K562 (cell line): ENCODE measurements around the gene SND1. TPM values are rescaled to one million over a fixed set of nuclear protein-coding genes. Genes with fewer than 3 reads are reported as not detected.

Source experiments
- DACH1 ChIP-seq: fragments of 450-650 bp; IDR thresholded peaks from 2 replicates; pipeline ENCODE4 v1.6.1; 2018; ENCODE audit not compliant: partially characterized antibody
- DDX20 ChIP-seq: fragments of 450-650 bp; IDR thresholded peaks from 2 replicates; pipeline ENCODE4 v1.6.1; 2016; ENCODE audit warnings: missing genetic modification characterization, low read depth, mild to moderate bottlenecking, missing compliant biosample characterization, moderate library complexity
- DNMT1 ChIP-seq: fragments of 450-650 bp; IDR thresholded peaks from 2 replicates; pipeline ENCODE4 v1.6.1; 2016; ENCODE audit warnings: antibody characterized with exemption, mild to moderate bottlenecking
- FUS ChIP-seq: fragments of 200-400 bp; formaldehyde crosslinking; optimal IDR thresholded peaks from 2 replicates; pipeline ENCODE3; 2017; ENCODE audit warnings: low read depth, low read length
- LARP7 ChIP-seq: fragments of 450-650 bp; IDR thresholded peaks from 2 replicates; pipeline ENCODE4 v1.6.1; 2016
- MEF2A ChIP-seq: IDR thresholded peaks from 2 replicates; pipeline ENCODE4 v1.6.1; 2011; ENCODE audit warnings: low read depth, mild to moderate bottlenecking, low read length, moderate library complexity; ENCODE audit not compliant: control insufficient read depth
- MIER1 ChIP-seq: fragments of 450-650 bp; IDR thresholded peaks from 2 replicates; pipeline ENCODE4 v1.6.1; 2016; ENCODE audit warnings: antibody characterized with exemption, mild to moderate bottlenecking, low read depth
- NCOR1 ChIP-seq: fragments of 450-650 bp; IDR thresholded peaks from 2 replicates; pipeline ENCODE4 v1.6.1; 2016; ENCODE audit warnings: mild to moderate bottlenecking, moderate library complexity
- POLR3G ChIP-seq: IDR thresholded peaks from 2 replicates; pipeline ENCODE4 v1.6.1; 2011; ENCODE audit not compliant: insufficient read length, insufficient replicate concordance; ENCODE audit errors: extremely low read depth
- PTTG1 ChIP-seq: fragments of 450-650 bp; IDR thresholded peaks from 2 replicates; pipeline ENCODE4 v1.6.1; 2016; ENCODE audit warnings: low read depth, mild to moderate bottlenecking, missing genetic modification characterization, missing compliant biosample characterization
- SPI1 ChIP-seq: IDR thresholded peaks from 2 replicates; pipeline ENCODE4 v1.6.1; 2011; ENCODE audit warnings: low read depth, low read length, control low read depth, borderline replicate concordance
- ZKSCAN1 ChIP-seq: fragments of 150-350 bp; IDR thresholded peaks from 2 replicates; pipeline ENCODE4 v1.6.1; 2016; ENCODE audit warnings: low read depth, low read length
- ZNF239 ChIP-seq: fragments of 250-450 bp; sonication (Bioruptor Pico); IDR thresholded peaks from 2 replicates; pipeline ENCODE4 v1.4.0; 2020; ENCODE audit warnings: mild to moderate bottlenecking
- ZNF398 ChIP-seq: fragments of 250-450 bp; sonication (Bioruptor Pico); IDR thresholded peaks from 2 replicates; pipeline ENCODE4 v1.8.0; 2021; ENCODE audit warnings: moderate library complexity, mild to moderate bottlenecking, inconsistent platforms
- polyA plus RNA-seq, 8 experiments: library from polyadenylated mRNA; depleted of rRNA in 4 of 8; stranded (reverse) in 5 of 8; unstranded in 3 of 8; fragments of >200 nt; fragmentation: Nextera tagmentation in 2 of 8; fragmentation: Illumina TruSeq in 1 of 8; extraction: Ambion mirVana in 2 of 8; extraction: Trizol in 1 of 8; gene quantifications; 2 replicates each; pipeline versions ENCODE4 v1.2.1 to v1.2.3, GENCODE V29; 2011 to 2014; ENCODE audit warnings: inconsistent platforms in 1 of 8, missing spikeins in 1 of 8
- total RNA-seq, 7 experiments: library from RNA; depleted of rRNA in 6 of 7; stranded (reverse); fragments of >200 nt in 6 of 7; fragmentation: Illumina TruSeq in 2 of 7; extraction: Trizol in 2 of 7; gene quantifications; 2 replicates each; pipeline versions ENCODE4 v1.2.1 to v1.2.3, GENCODE V29; 2011 to 2021; ENCODE audit warnings: low replicate concordance in 1 of 7
- TF ChIP-seq, protein P1 (sequence below): fragments of 150-350 bp; IDR thresholded peaks from 2 replicates; pipeline ENCODE4 v1.6.1; 2014; ENCODE audit warnings: low read depth, mild to moderate bottlenecking, low read length, borderline replicate concordance
- TF ChIP-seq, protein P2 (sequence below): sonication (generic); formaldehyde crosslinking; IDR thresholded peaks from 2 replicates; pipeline ENCODE4 v1.8.0; 2023; ENCODE audit warnings: mild to moderate bottlenecking, missing genetic modification reagents
- TF ChIP-seq, protein P3 (sequence below): sonication (generic); formaldehyde crosslinking; IDR thresholded peaks from 2 replicates; pipeline ENCODE4 v1.8.1; 2023; ENCODE audit warnings: mild to moderate bottlenecking, missing genetic modification reagents
- TF ChIP-seq, protein P4 (sequence below): fragments of 200-800 bp; sonication (Bioruptor generic); IDR thresholded peaks from 2 replicates; pipeline ENCODE4 v1.6.1; 2017; ENCODE audit warnings: missing genetic modification characterization, missing compliant biosample characterization

The SND1 gene
- total and polyA plus RNA-seq, 9 of the 15 experiments (the other 6 are each of a cell fraction or from before 2014, with no cell fraction given) = 46.5 to 307 (median 191) TPM

DNA sequence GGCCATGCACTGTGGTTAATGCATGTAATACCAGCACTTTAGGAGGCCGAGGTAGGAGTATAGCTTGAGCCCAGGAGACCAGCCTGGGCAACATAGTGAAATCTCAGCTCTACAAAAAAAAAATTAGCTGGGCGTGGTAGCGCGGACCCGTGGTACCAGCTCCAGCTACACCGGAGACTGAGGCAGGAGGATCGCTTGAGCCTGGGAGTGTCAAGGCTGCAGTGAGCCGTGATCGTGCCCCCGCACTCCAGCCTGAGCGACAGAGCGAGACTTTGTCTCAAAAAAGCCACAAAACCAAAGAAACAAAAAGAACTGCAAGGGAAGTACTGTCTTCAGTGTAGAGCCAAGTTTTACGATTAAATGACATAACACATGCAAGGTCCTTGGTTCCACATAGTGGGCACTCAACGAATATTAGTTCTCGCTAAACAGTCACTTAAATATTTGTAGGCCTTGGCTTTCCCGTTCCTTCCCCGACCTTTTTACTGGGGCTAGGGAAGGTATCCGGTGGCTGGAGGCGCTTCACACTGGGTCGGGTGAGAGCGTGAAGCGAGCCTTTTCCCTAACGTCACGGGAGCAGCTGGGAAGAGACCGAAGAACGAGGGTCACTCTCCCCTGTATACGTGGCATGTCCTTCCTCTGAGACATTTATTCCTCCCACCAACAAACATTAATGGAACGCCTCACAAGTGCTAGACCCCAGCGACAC, 993 bp upstream of the SND1 start (continued):
- TF ChIP-seq FUS (no peak), MIER1 (no peak), PTTG1 (no peak), ZKSCAN1 (no peak), DNMT1 (no peak), ZNF239 (no peak), ZNF398 (CRISPR knock-in tag) (no peak), NCOR1 (no peak), DACH1 (no peak), MEF2A (no peak), POLR3G (no peak), SPI1 (no peak), DDX20 (no peak), LARP7 (no peak)
- TF ChIP-seq, protein P1, sequence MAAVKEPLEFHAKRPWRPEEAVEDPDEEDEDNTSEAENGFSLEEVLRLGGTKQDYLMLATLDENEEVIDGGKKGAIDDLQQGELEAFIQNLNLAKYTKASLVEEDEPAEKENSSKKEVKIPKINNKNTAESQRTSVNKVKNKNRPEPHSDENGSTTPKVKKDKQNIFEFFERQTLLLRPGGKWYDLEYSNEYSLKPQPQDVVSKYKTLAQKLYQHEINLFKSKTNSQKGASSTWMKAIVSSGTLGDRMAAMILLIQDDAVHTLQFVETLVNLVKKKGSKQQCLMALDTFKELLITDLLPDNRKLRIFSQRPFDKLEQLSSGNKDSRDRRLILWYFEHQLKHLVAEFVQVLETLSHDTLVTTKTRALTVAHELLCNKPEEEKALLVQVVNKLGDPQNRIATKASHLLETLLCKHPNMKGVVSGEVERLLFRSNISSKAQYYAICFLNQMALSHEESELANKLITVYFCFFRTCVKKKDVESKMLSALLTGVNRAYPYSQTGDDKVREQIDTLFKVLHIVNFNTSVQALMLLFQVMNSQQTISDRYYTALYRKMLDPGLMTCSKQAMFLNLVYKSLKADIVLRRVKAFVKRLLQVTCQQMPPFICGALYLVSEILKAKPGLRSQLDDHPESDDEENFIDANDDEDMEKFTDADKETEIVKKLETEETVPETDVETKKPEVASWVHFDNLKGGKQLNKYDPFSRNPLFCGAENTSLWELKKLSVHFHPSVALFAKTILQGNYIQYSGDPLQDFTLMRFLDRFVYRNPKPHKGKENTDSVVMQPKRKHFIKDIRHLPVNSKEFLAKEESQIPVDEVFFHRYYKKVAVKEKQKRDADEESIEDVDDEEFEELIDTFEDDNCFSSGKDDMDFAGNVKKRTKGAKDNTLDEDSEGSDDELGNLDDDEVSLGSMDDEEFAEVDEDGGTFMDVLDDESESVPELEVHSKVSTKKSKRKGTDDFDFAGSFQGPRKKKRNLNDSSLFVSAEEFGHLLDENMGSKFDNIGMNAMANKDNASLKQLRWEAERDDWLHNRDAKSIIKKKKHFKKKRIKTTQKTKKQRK = no peak
- TF ChIP-seq, protein P2, sequence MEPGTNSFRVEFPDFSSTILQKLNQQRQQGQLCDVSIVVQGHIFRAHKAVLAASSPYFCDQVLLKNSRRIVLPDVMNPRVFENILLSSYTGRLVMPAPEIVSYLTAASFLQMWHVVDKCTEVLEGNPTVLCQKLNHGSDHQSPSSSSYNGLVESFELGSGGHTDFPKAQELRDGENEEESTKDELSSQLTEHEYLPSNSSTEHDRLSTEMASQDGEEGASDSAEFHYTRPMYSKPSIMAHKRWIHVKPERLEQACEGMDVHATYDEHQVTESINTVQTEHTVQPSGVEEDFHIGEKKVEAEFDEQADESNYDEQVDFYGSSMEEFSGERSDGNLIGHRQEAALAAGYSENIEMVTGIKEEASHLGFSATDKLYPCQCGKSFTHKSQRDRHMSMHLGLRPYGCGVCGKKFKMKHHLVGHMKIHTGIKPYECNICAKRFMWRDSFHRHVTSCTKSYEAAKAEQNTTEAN (CRISPR knock-in tag) = peak; percentile 33; the same call in 1 of the 2 replicates
- TF ChIP-seq, protein P3, sequence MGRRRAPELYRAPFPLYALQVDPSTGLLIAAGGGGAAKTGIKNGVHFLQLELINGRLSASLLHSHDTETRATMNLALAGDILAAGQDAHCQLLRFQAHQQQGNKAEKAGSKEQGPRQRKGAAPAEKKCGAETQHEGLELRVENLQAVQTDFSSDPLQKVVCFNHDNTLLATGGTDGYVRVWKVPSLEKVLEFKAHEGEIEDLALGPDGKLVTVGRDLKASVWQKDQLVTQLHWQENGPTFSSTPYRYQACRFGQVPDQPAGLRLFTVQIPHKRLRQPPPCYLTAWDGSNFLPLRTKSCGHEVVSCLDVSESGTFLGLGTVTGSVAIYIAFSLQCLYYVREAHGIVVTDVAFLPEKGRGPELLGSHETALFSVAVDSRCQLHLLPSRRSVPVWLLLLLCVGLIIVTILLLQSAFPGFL (CRISPR knock-in tag) = no peak
- TF ChIP-seq, protein P4, sequence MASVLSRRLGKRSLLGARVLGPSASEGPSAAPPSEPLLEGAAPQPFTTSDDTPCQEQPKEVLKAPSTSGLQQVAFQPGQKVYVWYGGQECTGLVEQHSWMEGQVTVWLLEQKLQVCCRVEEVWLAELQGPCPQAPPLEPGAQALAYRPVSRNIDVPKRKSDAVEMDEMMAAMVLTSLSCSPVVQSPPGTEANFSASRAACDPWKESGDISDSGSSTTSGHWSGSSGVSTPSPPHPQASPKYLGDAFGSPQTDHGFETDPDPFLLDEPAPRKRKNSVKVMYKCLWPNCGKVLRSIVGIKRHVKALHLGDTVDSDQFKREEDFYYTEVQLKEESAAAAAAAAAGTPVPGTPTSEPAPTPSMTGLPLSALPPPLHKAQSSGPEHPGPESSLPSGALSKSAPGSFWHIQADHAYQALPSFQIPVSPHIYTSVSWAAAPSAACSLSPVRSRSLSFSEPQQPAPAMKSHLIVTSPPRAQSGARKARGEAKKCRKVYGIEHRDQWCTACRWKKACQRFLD (CRISPR knock-in tag) = 0 out of 2 replicates have a peak, but pooled peaks have one; percentile 77
